Spleen (tissue), 11 donors: ENCODE data around the gene TRAPPC2B. TPM values are rescaled to one million over a fixed set of nuclear protein-coding genes. Genes with fewer than 3 reads are reported as not detected.
A peak's percentile ranks its signal among the peaks of the same experiment; 100 is the strongest.
"Not testable (repeated sequence)": the region's sequence is repeated elsewhere in the genome, so short reads cannot be mapped to it uniquely, and the experiment has no call there.

ENCODE experiments used
- DNase-seq: peaks from one replicate; pipeline ENCODE4 v3.0.0-alpha.2; 2020
- H3K27ac ChIP-seq, 8 donors: fragments of 200-600 bp; sonication (generic) in 7 of 8; 1 replicate in 4 of 8; 2 replicates in 4 of 8; pipeline versions ENCODE4 v1.5.0 to v1.8.0; 2016 to 2021; ENCODE audit warnings: inconsistent platforms in 4 of 8, mild to moderate bottlenecking in 4 of 8, moderate library complexity in 1 of 8
- H3K27me3 ChIP-seq, 7 donors: fragments of 200-600 bp; sonication (generic) in 6 of 7; replicated peaks in 1 of 7; 1 replicate in 4 of 7; 2 replicates in 3 of 7; pipeline versions ENCODE4 v1.5.0 to v1.8.0; 2016 to 2021; ENCODE audit warnings: inconsistent platforms in 3 of 7, mild to moderate bottlenecking in 1 of 7
- H3K36me3 ChIP-seq, 6 donors: fragments of 200-600 bp; sonication (generic) in 5 of 6; 1 replicate in 4 of 6; 2 replicates in 2 of 6; pipeline versions ENCODE4 v1.5.0 to v1.8.0; 2016 to 2021; ENCODE audit warnings: inconsistent platforms in 2 of 6
- H3K4me1 ChIP-seq, 6 donors: fragments of 200-600 bp; sonication (generic) in 5 of 6; 1 replicate in 3 of 6; 2 replicates in 3 of 6; pipeline versions ENCODE4 v1.5.0 to v1.8.0; 2016 to 2021; ENCODE audit warnings: inconsistent platforms in 3 of 6
- H3K4me3 ChIP-seq, 8 donors: fragments of 200-600 bp; sonication (generic) in 7 of 8; 1 replicate in 4 of 8; 2 replicates in 4 of 8; pipeline versions ENCODE4 v1.5.0 to v1.8.0; 2016 to 2021; ENCODE audit warnings: inconsistent platforms in 4 of 8, mild to moderate bottlenecking in 4 of 8, moderate library complexity in 2 of 8
- H3K9me3 ChIP-seq, 8 donors: fragments of 200-600 bp; sonication (generic) in 7 of 8; 1 replicate in 4 of 8; 2 replicates in 4 of 8; pipeline versions ENCODE4 v1.5.0 to v1.8.0; 2016 to 2021; ENCODE audit warnings: inconsistent platforms in 4 of 8
- POLR2A ChIP-seq, 3 donors: fragments of 450-650 bp; IDR thresholded peaks; one replicate each; pipeline ENCODE4 v1.5.1; 2017; ENCODE audit warnings: antibody characterized with exemption in 3 of 3, mild to moderate bottlenecking in 1 of 3
- POLR2AphosphoS5 ChIP-seq, 3 donors: sonication (generic); formaldehyde crosslinking; IDR thresholded peaks; one replicate each; pipeline ENCODE4 v1.5.1; 2017; ENCODE audit warnings: antibody characterized with exemption in 3 of 3
- WGBS, 5 donors: extraction: QIAGEN DNeasy Blood & Tissue Kit in 3 of 5; methylation state at CpG; one replicate each; pipeline versions ENCODE4 v1.1.5 to v1.1.7; 2013 to 2018; 5-methylcytosine and 5-hydroxymethylcytosine counted together
- intact Hi-C: fragments of 100-400 bp; cut with DNase I; formaldehyde crosslinking; loops from one replicate; pipeline ENCODE4 v1.15.0; 2023; ENCODE audit warnings: low total_unique reads
- polyA plus RNA-seq, 3 donors: library from polyadenylated mRNA; stranded (reverse); fragments of 200-250 nt; gene quantifications; one replicate each; pipeline ENCODE4 v1.2.1, GENCODE V29; 2013
- total RNA-seq, 7 donors: library from RNA; depleted of rRNA in 3 of 7; stranded (reverse); fragments of >200 nt in 3 of 7; fragmentation: NEBNext Ultra II Directional in 4 of 7; extraction: Animal tissue kit (Norgen Biotek cat#: 25700) in 4 of 7; gene quantifications; one replicate each; pipeline versions ENCODE4 v1.1.0 to v1.2.1, GENCODE V29; 2016 to 2021
- TF ChIP-seq, protein P1 (sequence below), 11 experiments: fragments of 200-600 bp in 7 of 11; fragments of 450-650 bp in 4 of 11; sonication (generic) in 4 of 11; IDR thresholded peaks in 8 of 11; conservative IDR thresholded peaks in 3 of 11; 1 replicate in 7 of 11; 2 replicates in 4 of 11; pipeline versions ENCODE4 v1.4.0 to v1.8.0; 2016 to 2021; ENCODE audit warnings: antibody characterized with exemption in 11 of 11, inconsistent platforms in 4 of 11, mild to moderate bottlenecking in 1 of 11
- donor health status: healthy with polysubstance abuse.
- donor health status: DM: no; HTN: no; CAD: no; lungs with moderate emphysema.
- donor health status: DM: no; HTN: no; CAD: no.
- donor health status: Bipolar disorder and iron deficiency.
- donor health status: healthy.
- donor health status: DM: no; HTN: no; CAD: no.
- donor health status: DM: yes; HTN: yes; CAD: no.

Gene TRAPPC2B
- total and polyA plus RNA-seq, 10 donors = 7.7 to 36.6 (median 21.2) TPM

DNA sequence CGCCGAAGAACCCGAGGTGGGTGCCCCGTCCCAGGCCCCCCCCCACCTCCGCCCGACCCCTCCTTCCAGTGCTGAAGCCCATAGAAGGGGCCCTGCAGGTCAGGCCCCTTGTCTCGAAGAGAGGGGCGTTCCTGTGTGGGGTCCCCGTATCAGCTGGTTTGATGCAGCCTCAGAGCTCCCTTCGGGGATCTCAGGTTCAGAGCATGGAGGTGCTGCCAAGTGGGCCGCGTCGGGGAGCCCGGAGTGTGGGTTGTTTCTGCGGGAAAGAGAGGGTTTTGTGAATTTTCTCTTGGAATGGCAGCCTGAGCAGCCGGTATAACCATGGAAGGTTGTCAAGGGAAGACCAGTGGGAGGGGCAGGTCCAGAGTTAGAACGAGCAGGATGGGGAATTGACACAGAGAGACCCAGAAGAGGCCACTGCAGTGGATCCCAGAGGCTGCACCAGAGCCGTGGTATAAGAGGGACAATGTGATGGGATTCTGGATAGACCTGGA is 384 bp downstream of the TRAPPC2B start:
- Histone ChIP-seq H3K4me1 (peaks cover 3 to 47% (median 20%) of the 10 kb centered on the region in 6 donors), H3K4me3 (peak overlapping the region; percentile 57 to 89 (median 63)), H3K36me3 (peaks cover 0 to 33% (median 5%) of the 10 kb centered on the region in 6 donors), H3K27ac (peak overlapping the region; percentile 73 to 98 (median 96)), H3K27me3 (no peaks in the 10 kb centered on the region), H3K9me3 (peaks cover 0 to 65% (median 34%) of the 10 kb centered on the region in 8 donors)
- no peak for DNase-seq
- WGBS, 5 donors = 1 to 3% (median 1%) methylated on average over 13 to 18 of the region's 18 CpGs
- TF ChIP-seq POLR2AphosphoS5 (IDR thresholded peaks at IDR 0.05) = no peak
- no peak for TF ChIP-seq POLR2A (IDR thresholded peaks at IDR 0.05)
- intact Hi-C loops = no loop called here

DNA sequence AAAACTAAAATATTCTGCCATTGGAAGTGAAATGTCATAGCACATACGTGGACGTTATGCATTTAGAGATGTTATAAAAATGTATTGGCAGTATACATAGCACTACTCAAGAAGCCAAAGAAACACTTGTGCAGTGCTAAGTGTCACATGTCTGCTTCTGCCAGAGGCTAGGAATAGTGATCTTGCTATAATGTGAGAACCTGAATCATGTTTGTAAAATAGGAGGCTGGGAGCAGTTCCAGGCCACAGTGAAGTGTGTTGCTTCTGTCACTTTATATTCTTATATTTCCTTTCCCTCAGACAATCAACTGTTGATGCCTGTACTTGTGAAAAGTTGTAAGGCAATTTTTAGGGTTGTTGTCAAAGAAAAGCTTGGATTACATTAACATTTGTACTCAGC is 3.4 kb downstream of the TRAPPC2B start:
- peaks cover 3 to 39% (median 8%) of the 10 kb centered on the region in 6 donors for H3K36me3 ChIP-seq
- peaks cover 3 to 26% (median 18%) of the 10 kb centered on the region in 6 donors for H3K4me1 ChIP-seq
- DNase-seq = no peak
- intact Hi-C loops = no loop called here
- no peak overlapping the region for H3K27ac ChIP-seq
- H3K4me3 ChIP-seq = no peak overlapping the region
- 85 to 98% (median 95%) methylated on average over 2 of the region's 2 CpGs for WGBS, 5 donors
- no peaks in the 10 kb centered on the region for H3K27me3 ChIP-seq
- TF ChIP-seq, protein P1, sequence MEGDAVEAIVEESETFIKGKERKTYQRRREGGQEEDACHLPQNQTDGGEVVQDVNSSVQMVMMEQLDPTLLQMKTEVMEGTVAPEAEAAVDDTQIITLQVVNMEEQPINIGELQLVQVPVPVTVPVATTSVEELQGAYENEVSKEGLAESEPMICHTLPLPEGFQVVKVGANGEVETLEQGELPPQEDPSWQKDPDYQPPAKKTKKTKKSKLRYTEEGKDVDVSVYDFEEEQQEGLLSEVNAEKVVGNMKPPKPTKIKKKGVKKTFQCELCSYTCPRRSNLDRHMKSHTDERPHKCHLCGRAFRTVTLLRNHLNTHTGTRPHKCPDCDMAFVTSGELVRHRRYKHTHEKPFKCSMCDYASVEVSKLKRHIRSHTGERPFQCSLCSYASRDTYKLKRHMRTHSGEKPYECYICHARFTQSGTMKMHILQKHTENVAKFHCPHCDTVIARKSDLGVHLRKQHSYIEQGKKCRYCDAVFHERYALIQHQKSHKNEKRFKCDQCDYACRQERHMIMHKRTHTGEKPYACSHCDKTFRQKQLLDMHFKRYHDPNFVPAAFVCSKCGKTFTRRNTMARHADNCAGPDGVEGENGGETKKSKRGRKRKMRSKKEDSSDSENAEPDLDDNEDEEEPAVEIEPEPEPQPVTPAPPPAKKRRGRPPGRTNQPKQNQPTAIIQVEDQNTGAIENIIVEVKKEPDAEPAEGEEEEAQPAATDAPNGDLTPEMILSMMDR (IDR thresholded peaks at IDR 0.05 in 8 of 11, conservative IDR thresholded peaks at IDR 0.05 in 3 of 11) = no peak
- TF ChIP-seq POLR2A (IDR thresholded peaks at IDR 0.05) (no peak), POLR2AphosphoS5 (IDR thresholded peaks at IDR 0.05) (no peak)
- peaks cover 0 to 39% (median 11%) of the 10 kb centered on the region in 8 donors for H3K9me3 ChIP-seq

DNA sequence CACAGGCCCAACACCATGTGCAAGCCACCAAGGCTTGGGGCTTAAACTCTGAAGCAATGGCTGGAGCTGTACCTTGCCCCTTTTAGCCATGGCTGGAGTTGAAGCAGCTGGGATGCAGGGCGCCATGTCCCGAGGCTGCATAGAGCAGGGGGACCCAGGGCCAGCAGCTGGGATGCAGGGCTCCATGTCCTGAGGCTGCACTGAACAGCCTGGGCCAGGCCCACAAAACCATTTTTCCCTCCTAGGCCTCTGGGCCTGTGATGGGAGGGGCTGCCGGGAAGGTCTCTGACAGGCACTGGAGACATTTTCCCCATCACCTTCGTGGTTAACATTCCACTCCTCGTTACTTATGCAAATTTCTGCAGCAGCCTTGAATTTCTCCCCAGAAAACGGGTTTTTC is 10.8 kb downstream of the TRAPPC2B start:
- WGBS, 5 donors = 97 to 99% (median 98%) methylated on average over 4 to 6 of the region's 6 CpGs
- no peak overlapping the region for H3K4me3 ChIP-seq
- H3K27ac ChIP-seq = no peak overlapping the region
- peaks cover 11 to 85% (median 67%) of the 10 kb centered on the region in 6 donors for H3K36me3 ChIP-seq
- no peak for TF ChIP-seq POLR2AphosphoS5 (IDR thresholded peaks at IDR 0.05)
- TF ChIP-seq, protein P1 (IDR thresholded peaks at IDR 0.05 in 8 of 11, conservative IDR thresholded peaks at IDR 0.05 in 3 of 11) = no peak
- no peak for TF ChIP-seq POLR2A (IDR thresholded peaks at IDR 0.05)
- intact Hi-C loops = no loop called here
- no peak for DNase-seq
- H3K9me3 ChIP-seq = peaks cover 10 to 68% (median 56%) of the 10 kb centered on the region in 8 donors
- H3K4me1 ChIP-seq = no peaks in the 10 kb centered on the region
- no peaks in the 10 kb centered on the region for H3K27me3 ChIP-seq

DNA sequence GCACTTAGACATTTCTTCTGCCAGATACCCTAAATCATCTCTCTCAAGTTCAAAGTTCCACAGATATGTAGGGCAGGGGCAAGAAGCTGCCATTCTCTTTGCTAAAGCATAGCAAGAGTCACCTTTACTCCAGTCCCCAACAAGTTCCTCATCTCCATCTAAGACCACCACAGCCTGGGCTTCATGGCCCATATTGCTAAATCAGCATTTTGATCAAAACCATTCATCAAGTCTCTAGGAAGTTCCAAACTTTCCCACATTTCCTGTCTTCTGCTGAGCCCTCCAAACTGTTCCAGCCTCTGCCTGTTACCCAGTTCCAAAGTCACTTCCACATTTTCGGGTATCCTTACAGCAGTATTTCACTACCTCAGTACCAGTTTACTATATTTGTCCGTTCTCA is 11.3 kb downstream of the TRAPPC2B start:
- intact Hi-C loops, H3K27ac ChIP-seq, DNase-seq, H3K4me3 ChIP-seq, H3K4me1 ChIP-seq, H3K27me3 ChIP-seq: not testable (repeated sequence)
- 92 to 99% (median 96%) methylated on average over 2 of the region's 2 CpGs for WGBS, 5 donors
- Histone ChIP-seq H3K36me3 (peaks cover 11 to 85% (median 67%) of the 10 kb centered on the region in 6 donors), H3K9me3 (peaks cover 11 to 72% (median 61%) of the 10 kb centered on the region in 8 donors)

DNA sequence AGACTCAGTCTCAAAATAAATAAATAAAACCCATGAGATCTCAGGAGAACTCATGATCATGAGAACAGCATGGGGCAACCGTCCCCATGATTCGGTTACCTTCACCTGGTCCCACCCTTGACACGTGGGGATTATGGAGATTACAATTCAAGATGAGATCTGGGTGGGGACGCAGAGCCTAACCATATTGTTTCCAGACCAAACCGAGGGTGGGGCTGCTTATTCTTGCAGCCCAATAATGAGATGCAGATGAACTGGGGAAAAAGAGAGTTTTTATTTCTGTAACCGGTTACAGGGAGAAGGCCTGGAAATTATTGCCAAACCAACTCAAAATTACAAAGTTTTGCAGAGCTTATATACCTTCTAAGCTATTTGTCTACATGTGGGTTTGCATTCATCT is 12.8 kb downstream of the TRAPPC2B start:
- H3K36me3 ChIP-seq = peaks cover 11 to 80% (median 65%) of the 10 kb centered on the region in 6 donors
- 92 to 97% (median 96%) methylated on average over 6 of the region's 6 CpGs for WGBS, 5 donors
- no peak overlapping the region for H3K4me3 ChIP-seq
- no peak for DNase-seq
- no peak overlapping the region for H3K27ac ChIP-seq
- TF ChIP-seq POLR2A (IDR thresholded peaks at IDR 0.05) = no peak
- TF ChIP-seq, protein P1 (IDR thresholded peaks at IDR 0.05 in 8 of 11, conservative IDR thresholded peaks at IDR 0.05 in 3 of 11) = no peak
- H3K27me3 ChIP-seq = no peaks in the 10 kb centered on the region
- H3K9me3 ChIP-seq = peaks cover 13 to 87% (median 74%) of the 10 kb centered on the region in 8 donors
- intact Hi-C loops = no loop called here
- H3K4me1 ChIP-seq = no peaks in the 10 kb centered on the region
